K562 (cell line): Measurements from ENCODE around the gene KLRF2. TPM values are rescaled to one million over a fixed set of nuclear protein-coding genes. Genes with fewer than 3 reads are reported as not detected.

Experiments
- ATAC-seq: fragments of 200-7000 bp; cut with Tn5 transposase; 3 replicates; pipeline ENCODE4 v1.9.1; 2020; ENCODE audit warnings: moderate library complexity
- BruUV-seq: library from RNA; stranded (reverse); fragments of 400-500 nt; replicated peaks from 2 replicates; lab custom pipeline; 2021; lab: Mats Ljungman, UMichigan
- CTCF ChIA-PET: fragments of 300-600 bp; formaldehyde crosslinking; extraction: SDS; loops from one replicate; lab custom pipeline; 2021; ENCODE audit warnings: low intra/inter-chr PET ratio; lab: Yijun Ruan, JAX
- POLR2A ChIA-PET: fragments of 300-600, 350-650 bp; sonication (Branson Sonifier 250); formaldehyde crosslinking; extraction: SDS; loops from one replicate; lab custom pipeline; 2021; ENCODE audit warnings: antibody characterized with exemption, inconsistent platforms; lab: Yijun Ruan, JAX
- DNase-seq, 4 experiments: peaks; one replicate each; pipeline versions ENCODE4 v3.0.0 to v3.0.0-alpha.2; 2011 to 2018; ENCODE audit warnings: low spot score in 3 of 4, mixed read lengths in 3 of 4; ENCODE audit errors: extremely low read depth in 1 of 4
- FAIRE-seq: peaks from 2 replicates; lab custom pipeline; 2011; peaks lifted over from hg19 to GRCh38; lab: Jason Lieb, UNC
- H2AFZ ChIP-seq: 2 replicates; pipeline ENCODE4 v1.6.0; 2011; ENCODE audit warnings: low read depth, low read length, control low read depth, inconsistent platforms
- H3K27ac ChIP-seq: fragments of 200-600 bp; 3 replicates; pipeline ENCODE4 v1.8.0; 2011; ENCODE audit warnings: low read depth, mild to moderate bottlenecking, control low read depth, inconsistent platforms, low read length, moderate library complexity, mixed read lengths; ENCODE audit errors: extremely low read depth
- H3K27me3 ChIP-seq, 2 experiments: fragments of 300-600 bp in 1 of 2; 2 replicates in 1 of 2; 3 replicates in 1 of 2; pipeline versions ENCODE4 v1.6.0 to v1.8.0; 2011; ENCODE audit warnings: inconsistent platforms in 2 of 2, low read length in 2 of 2, mild to moderate bottlenecking in 1 of 2, mixed read lengths in 1 of 2, moderate library complexity in 1 of 2; ENCODE audit not compliant: control insufficient read depth in 2 of 2, insufficient read depth in 2 of 2
- H3K36me3 ChIP-seq: fragments of 300-600 bp; 3 replicates; pipeline ENCODE4 v1.8.0; 2011; ENCODE audit warnings: mild to moderate bottlenecking, low read length, inconsistent platforms; ENCODE audit not compliant: control insufficient read depth, insufficient read depth
- H3K4me1 ChIP-seq, 2 experiments: fragments of 200-600 bp in 1 of 2; replicated peaks in 1 of 2; 2 replicates in 1 of 2; 3 replicates in 1 of 2; pipeline versions ENCODE4 v1.5.1 to v1.8.0; 2011; ENCODE audit warnings: inconsistent platforms in 2 of 2, low read length in 2 of 2, mild to moderate bottlenecking in 1 of 2, mixed read lengths in 1 of 2, moderate library complexity in 1 of 2; ENCODE audit not compliant: control insufficient read depth in 2 of 2, insufficient read depth in 2 of 2
- H3K4me2 ChIP-seq: 2 replicates; pipeline ENCODE4 v1.6.1; 2011; ENCODE audit warnings: low read length, control low read depth, inconsistent platforms, mixed read lengths; ENCODE audit not compliant: insufficient read depth
- H3K4me3 ChIP-seq: fragments of 200-600 bp; sonication (generic), shearing (Covaris generic); 2 replicates; pipeline ENCODE4 v1.5.1; 2016; ENCODE audit warnings: control low read depth, inconsistent platforms
- H3K79me2 ChIP-seq: fragments of 200-600 bp; 3 replicates; pipeline ENCODE4 v1.8.0; 2011; ENCODE audit warnings: low read length, inconsistent platforms; ENCODE audit not compliant: control insufficient read depth, insufficient read depth
- H3K9ac ChIP-seq, 2 experiments: 2 replicates each; pipeline versions ENCODE4 v1.6.0 to v1.6.1; 2011; ENCODE audit warnings: low read depth in 2 of 2, low read length in 2 of 2, control low read depth in 1 of 2, inconsistent platforms in 1 of 2, mild to moderate bottlenecking in 1 of 2, mixed read lengths in 1 of 2; ENCODE audit not compliant: insufficient read depth in 1 of 2
- H3K9me1 ChIP-seq: one replicate; pipeline ENCODE4 v1.6.0; 2011; ENCODE audit warnings: inconsistent platforms, mild to moderate bottlenecking, low read length, moderate library complexity; ENCODE audit not compliant: control insufficient read depth, insufficient read depth
- H3K9me3 ChIP-seq: replicated peaks from 2 replicates; pipeline ENCODE4 v1.5.1; 2011; ENCODE audit warnings: low read depth, low read length, inconsistent platforms; ENCODE audit not compliant: control insufficient read depth, insufficient read depth
- H4K20me1 ChIP-seq: replicated peaks from 2 replicates; pipeline ENCODE4 v1.6.1; 2011; ENCODE audit warnings: low read length, inconsistent platforms, mixed read lengths; ENCODE audit not compliant: control insufficient read depth, insufficient read depth
- DNMT1 ChIP-seq: fragments of 450-650 bp; IDR thresholded peaks from 2 replicates; pipeline ENCODE4 v1.6.1; 2016; ENCODE audit warnings: antibody characterized with exemption, mild to moderate bottlenecking
- KDM5B ChIP-seq: fragments of 200-600 bp; sonication (generic); IDR thresholded peaks from 2 replicates; pipeline ENCODE4 v1.6.1; 2012; ENCODE audit warnings: low read depth, mild to moderate bottlenecking, moderate library complexity, low read length, control low read depth, inconsistent platforms; ENCODE audit not compliant: insufficient replicate concordance
- MAFG ChIP-seq: fragments of 450-650 bp; conservative IDR thresholded peaks from 2 replicates; pipeline ENCODE4 v1.6.1; 2016; ENCODE audit warnings: missing genetic modification characterization, missing compliant biosample characterization
- NFE2 ChIP-seq: IDR thresholded peaks from 2 replicates; pipeline ENCODE4 v1.6.1; 2014; ENCODE audit warnings: antibody characterized with exemption, low read depth
- SMARCC2 ChIP-seq: fragments of 450-650 bp; IDR thresholded peaks from 2 replicates; pipeline ENCODE4 v1.6.1; 2017; ENCODE audit warnings: antibody characterized with exemption, moderate library complexity, mild to moderate bottlenecking, low read depth
- SMARCE1 ChIP-seq: fragments of 450-650 bp; IDR thresholded peaks from 2 replicates; pipeline ENCODE4 v1.7.1; 2016; ENCODE audit warnings: mild to moderate bottlenecking
- ZNF316 ChIP-seq: fragments of 450-650 bp; IDR thresholded peaks from 2 replicates; pipeline ENCODE4 v1.6.1; 2016
- ZSCAN29 ChIP-seq: fragments of 450-650 bp; IDR thresholded peaks from 2 replicates; pipeline ENCODE4 v1.6.1; 2017
- WGBS: fragments of 100-300 bp; shearing (Covaris generic); methylation state at CpG from one replicate; pipeline ENCODE4 v1.1.6; 2016; ENCODE audit warnings: low coverage, mixed read lengths; ENCODE audit not compliant: insufficient coverage; ENCODE audit errors: missing lambda C conversion rate; 5-methylcytosine and 5-hydroxymethylcytosine counted together
- in situ Hi-C: fragments of 300-500 bp; cut with MboI; formaldehyde crosslinking; loops from 4 replicates; pipeline ENCODE4 v1.15.0; 2018; ENCODE audit warnings: inconsistent platforms, mixed read lengths
- intact Hi-C: fragments of 100-400 bp; cut with micrococcal nuclease; formaldehyde crosslinking; loops from 2 replicates; pipeline ENCODE4 v1.14.2; 2022
- polyA plus RNA-seq, 8 experiments: library from polyadenylated mRNA; depleted of rRNA in 4 of 8; stranded (reverse) in 5 of 8; unstranded in 3 of 8; fragments of >200 nt; fragmentation: Nextera tagmentation in 2 of 8; fragmentation: Illumina TruSeq in 1 of 8; extraction: Ambion mirVana in 2 of 8; extraction: Trizol in 1 of 8; gene quantifications; 2 replicates each; pipeline versions ENCODE4 v1.2.1 to v1.2.3, GENCODE V29; 2011 to 2014; ENCODE audit warnings: inconsistent platforms in 1 of 8, missing spikeins in 1 of 8
- total RNA-seq, 7 experiments: library from RNA; depleted of rRNA in 6 of 7; stranded (reverse); fragments of >200 nt in 6 of 7; fragmentation: Illumina TruSeq in 2 of 7; extraction: Trizol in 2 of 7; gene quantifications; 2 replicates each; pipeline versions ENCODE4 v1.2.1 to v1.2.3, GENCODE V29; 2011 to 2021; ENCODE audit warnings: low replicate concordance in 1 of 7

KLRF2 gene
- total and polyA plus RNA-seq, 9 of the 15 experiments (the other 6 are each of a cell fraction or from before 2014, with no cell fraction given) = not detected

GRCh38 chr12:9866860-9867269 lies 14.4 kb upstream of the KLRF2 start (continued):
- TF ChIP-seq ZSCAN29 = no peak
- TF ChIP-seq KDM5B = no peak
- peak; percentile 28; the same call in 1 of the 2 replicates for TF ChIP-seq MAFG (tag)
- TF ChIP-seq ZNF316 = peak; percentile 52

DNA sequence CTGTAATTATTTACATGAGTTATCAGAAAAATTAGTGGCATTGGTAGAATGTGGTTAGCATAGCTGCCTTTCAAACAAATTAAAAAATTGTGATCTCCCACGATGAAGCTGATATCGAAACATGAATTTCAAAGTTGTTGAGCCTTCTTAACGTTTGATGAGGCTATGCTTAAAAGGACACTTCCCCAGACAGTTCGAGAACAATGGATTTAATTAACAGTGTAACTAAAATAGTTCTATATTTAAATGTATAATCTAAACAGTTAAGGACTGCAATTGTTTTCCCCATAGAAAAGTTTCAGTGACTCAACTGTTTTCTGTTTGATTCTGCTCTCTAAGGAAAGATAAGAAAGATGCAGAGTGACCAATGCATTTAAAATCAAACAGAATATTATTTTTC lies 13.8 kb upstream of the KLRF2 start:
- intact Hi-C loops (no loop called here), in situ Hi-C loops (no loop called here)
- Histone ChIP-seq H2AFZ (peak overlapping the region; percentile 64), H3K36me3 (no peaks in the 10 kb centered on the region), H3K9me3 (no peaks in the 10 kb centered on the region), H3K27ac (peak overlapping the region; percentile 58), H3K4me3 (peak overlapping the region; percentile 20), H3K27me3 (no peaks in the 10 kb centered on the region), H3K79me2 (no peaks in the 10 kb centered on the region), H4K20me1 (no peaks in the 10 kb centered on the region), H3K9ac (peak overlapping the region in 1 of 2 experiments; percentile 57; a peak in 3 of 4 replicates), H3K4me2 (peak overlapping the region; percentile 63), H3K9me1 (no peaks in the 10 kb centered on the region), H3K4me1 (no peaks in the 10 kb centered on the region; a peak in 1 of 5 replicates)
- ATAC-seq (no peak; the same call in 2 of the 3 replicates), DNase-seq (no peak), FAIRE-seq (no peak)
- TF ChIP-seq NFE2 (0 out of 2 replicates have a peak, but pooled peaks have one; percentile 24), DNMT1 (no peak), SMARCE1 (0 out of 2 replicates have a peak, but pooled peaks have one; percentile 27), SMARCC2 (peak; percentile 66; the same call in 1 of the 2 replicates)
- WGBS = 7% methylated on average over 4 of the region's 4 CpGs
- no TSS peak for BruUV-seq
- ChIA-PET POLR2A (interaction anchor here (1.1 to 1.5 kb wide), 2 partner anchors 10 to 16 kb away, joined by 3 to 4 read pairs; no protein-coding TSS in a partner anchor), CTCF (no interaction called here)
